Medulla oblongata (tissue), 1 donor: Measurements from ENCODE around the gene COX10.

ENCODE experiments used
- DNase-seq: peaks from one replicate; pipeline ENCODE4 v3.0.0-alpha.2; 2015; ENCODE audit errors: extremely low spot score

COX10 gene

DNA sequence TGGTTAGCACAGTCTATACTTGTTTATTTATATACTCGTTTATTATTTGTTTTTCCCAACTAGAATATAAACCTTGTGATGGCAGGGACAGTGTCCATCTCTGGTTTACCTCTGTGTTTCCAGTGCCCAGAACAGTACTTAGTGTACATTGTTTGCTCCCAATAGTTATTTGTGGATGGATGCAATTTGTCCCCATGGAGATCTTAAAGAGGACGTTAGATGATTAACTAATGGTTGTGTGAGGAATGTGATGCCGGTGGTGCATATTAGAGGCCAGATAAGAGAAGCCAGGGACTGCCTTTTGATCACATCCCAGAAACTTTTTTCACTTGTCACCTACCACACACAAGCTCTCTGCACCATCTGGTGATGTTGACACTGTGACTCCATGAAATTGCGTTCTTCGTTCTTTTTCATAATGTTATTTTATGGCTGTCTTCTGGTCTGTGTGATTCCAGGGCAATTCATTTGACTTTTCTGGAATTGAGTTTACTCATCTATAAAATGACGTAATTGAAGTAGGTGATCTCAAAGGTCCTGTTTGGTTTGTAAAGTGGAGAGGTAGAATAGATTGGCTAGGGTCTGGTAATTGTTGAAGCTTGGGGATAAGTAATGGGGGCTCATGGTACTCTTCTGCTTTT lies 1.2 kb downstream of the COX10 start:
- no peak for DNase-seq

- no peak for DNase-seq
Measured at GRCh38 chr17:14072881-14073280, 3.6 kb downstream of the COX10 start.

DNA sequence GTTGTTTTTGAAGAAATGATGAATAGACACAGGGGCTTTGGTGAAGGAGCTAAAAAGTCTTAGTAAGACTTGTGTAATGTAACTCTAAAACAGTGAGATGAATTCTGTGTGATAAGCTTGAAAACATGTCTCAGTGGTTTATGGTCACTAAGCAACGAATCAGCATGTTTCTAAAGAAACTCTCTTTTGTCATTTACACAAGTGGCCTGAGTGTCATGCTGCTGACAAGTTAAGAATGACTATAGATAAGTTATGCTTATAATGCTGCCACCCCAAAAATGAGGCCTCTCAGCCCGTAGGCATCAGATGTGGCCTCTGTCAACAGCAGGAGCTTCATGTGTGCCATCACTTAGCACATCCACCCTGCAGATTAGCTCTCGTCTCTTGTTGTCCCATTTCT lies 8.7 kb downstream of the COX10 start:
- no peak for DNase-seq

DNA sequence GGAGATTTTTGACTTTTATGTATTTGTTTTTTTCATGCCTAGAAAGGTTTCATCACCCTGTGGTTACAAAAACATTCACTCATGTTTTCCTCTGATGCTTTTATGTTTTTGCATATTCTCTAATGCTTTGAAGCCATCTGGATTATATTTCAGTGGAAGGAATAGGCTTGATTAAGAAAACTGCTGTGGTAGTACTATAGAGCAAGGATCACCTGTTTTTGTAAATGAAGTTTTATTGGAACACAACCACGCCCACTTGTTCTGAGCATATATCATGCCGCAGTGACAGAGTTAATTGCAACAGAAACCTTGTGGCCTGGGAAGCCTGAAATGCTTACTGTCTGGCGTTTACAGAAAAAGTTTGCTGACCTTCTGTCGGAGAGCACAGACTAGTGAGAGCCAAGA lies 11.5 kb downstream of the COX10 start:
- no peak for DNase-seq

DNA sequence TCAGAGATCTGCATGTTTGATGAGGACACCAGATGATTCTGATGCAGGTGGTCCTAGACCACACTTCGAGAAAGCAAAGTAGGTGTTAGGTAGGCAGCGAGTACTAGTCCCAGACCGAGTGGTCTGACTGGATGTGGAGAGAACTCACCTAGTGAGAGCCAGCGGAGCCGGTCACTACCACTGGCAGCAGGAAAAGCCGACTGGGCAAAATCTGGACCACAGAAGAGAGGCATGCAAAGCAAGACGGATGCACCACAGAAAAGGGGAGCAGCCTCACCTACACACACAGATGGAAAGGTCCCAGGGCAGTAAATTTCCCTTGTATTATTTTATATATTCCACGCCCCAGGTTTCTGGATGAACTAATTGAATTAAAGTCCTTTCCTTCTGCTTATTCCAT lies 13.5 kb downstream of the COX10 start:
- DNase-seq = no peak

GRCh38 chr17:14084955-14085354 lies 15.7 kb downstream of the COX10 start:
- DNase-seq = no peak

GRCh38 chr17:14086189-14086588 lies 16.9 kb downstream of the COX10 start:
- DNase-seq = no peak

DNA sequence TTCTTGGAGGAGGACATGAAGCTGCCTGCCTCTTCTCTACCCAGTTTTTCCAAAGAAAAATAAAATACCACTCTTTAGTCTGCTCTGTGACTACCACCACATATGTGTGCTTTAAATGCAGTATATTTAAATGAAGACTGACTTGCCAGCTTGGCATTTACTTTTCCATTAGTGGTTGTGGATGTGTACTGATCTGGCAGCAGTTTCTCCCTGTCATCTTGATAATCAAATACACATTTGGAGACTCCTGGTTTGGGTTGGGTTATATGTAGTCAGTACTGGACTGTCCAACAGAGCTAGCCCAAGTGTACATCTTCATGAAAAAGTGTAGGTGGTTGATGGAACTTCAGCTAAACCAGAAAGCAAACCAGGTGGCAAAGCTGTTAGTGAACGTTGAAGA lies 19.9 kb downstream of the COX10 start:
- no peak for DNase-seq

GRCh38 chr17:14091367-14091766 lies 22.1 kb downstream of the COX10 start:
- no peak for DNase-seq

DNA sequence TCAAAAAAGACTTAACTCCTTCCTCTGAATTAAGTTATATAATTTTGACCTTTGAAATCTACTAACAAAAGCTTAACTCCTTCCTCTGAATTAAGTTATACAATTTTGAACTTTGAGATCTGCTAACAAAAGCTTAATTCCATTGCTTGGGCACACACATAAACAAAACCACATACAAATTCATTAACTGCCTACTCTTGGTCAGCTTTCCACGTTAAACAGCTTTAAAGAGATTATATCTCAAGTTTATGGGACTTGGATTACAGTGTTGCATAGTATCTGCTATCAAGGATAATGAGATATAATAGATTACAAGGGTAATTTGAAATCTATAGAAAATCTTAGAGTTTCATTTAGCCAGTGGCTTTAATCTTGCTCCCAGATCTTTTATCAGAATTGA lies 23.5 kb downstream of the COX10 start:
- no peak for DNase-seq

GRCh38 chr17:14094676-14095601 lies 25.6 kb downstream of the COX10 start:
- no peak for DNase-seq

GRCh38 chr17:14095631-14096030 lies 26.3 kb downstream of the COX10 start:
- no peak for DNase-seq

DNA sequence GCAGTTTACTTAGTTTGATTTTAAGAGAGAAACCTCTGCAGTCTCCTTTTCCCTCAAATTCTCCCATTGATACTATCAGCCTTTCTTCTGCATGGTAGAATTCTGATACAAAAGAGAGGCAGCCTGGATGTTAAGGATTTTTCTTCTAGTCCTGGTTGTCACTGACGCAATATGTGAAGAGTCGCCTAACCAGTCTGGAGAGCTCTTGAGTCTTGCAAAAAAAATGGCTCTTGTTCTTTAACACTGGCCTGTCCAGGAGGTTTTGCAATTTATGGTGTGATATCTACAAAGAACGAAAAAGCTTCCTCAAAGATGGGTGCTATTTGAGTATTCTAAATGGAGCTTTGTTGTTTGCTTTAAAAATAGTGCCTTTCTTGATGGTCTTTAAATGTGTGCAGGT lies 28.9 kb downstream of the COX10 start:
- DNase-seq = no peak

GRCh38 chr17:14101976-14102375 lies 32.7 kb downstream of the COX10 start:
- DNase-seq = no peak

DNA sequence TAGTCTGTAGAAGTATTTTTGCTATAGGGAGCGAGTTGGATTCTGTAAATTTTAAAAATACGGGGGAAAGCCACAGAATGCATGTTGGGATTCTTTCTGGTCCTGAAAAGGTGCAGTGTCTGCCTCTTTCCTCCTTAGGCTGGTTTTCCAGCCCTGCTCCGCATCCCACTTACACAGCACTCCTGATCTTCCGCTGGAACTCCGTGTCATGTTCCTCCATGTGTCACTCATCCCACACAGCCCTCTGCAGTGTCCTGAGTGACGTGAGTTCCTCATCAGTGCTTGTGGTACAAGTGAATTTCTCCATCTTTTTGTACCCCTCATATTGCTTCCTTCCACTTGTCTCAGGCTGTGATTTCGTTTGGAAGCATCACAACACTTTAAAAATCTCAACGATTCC lies 34.5 kb downstream of the COX10 start:
- DNase-seq = no peak

GRCh38 chr17:14104734-14105133 lies 35.4 kb downstream of the COX10 start:
- DNase-seq = no peak

- DNase-seq = no peak
Measured at GRCh38 chr17:14107889-14108288, 38.6 kb downstream of the COX10 start.

DNA sequence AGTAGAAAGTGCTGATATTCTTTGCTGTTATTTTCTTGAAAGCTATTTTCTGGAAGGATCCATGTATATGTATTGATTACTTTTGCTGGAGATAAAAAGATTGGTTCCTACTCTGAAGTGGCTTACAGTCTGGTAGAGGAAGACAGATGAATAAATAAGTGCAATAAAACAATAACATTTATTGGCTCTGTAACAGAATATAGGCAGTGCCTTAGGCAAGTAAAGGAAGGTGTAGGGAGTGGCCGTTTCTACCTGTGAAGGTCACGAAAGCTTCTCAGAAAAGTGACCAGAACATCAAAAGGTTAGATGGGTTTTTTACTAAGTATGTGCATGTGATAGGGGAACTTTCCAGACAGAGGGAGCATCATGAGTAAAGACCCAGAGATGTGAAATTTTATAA lies 43.1 kb downstream of the COX10 start:
- DNase-seq = no peak

DNA sequence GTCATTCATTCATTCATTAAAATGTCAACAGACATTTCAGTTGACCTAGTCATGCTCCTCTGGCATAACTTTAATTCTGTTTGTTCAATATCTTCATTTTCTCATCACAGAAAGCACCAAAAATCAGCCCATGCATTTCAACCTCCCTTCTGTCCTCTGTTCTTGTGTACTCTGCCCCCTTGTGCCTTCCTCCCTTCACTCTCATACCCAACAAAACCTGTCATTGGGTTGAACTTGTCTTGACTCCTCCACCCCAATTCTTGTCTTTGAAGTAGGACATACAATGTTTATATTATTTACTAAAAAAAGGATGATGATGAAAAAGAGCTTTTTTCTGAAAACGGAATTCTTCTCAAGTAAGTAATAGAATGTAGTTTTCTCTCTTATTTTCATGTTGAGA lies 43.8 kb downstream of the COX10 start:
- DNase-seq = no peak

GRCh38 chr17:14116263-14117024 lies 47.1 kb downstream of the COX10 start:
- DNase-seq = no peak

DNA sequence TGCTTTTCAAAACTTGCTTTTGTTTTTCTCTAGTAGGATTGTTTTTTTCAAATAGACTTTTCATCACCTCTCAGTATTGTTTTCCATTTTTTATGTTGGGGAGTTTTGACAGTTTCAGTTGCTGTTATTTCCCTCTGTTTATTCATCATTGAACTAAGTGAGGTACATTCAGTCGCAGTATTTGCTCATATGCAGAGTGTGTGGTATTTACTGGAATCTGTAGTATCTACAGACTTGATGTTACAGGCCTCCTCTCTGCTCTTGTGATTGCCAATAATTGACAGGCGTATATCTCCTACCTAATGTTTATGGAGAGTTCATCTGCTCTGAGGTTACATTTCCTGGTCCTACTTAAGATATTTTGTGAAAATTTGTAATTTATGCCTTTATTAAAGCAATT lies 49.6 kb downstream of the COX10 start:
- DNase-seq = no peak

DNA sequence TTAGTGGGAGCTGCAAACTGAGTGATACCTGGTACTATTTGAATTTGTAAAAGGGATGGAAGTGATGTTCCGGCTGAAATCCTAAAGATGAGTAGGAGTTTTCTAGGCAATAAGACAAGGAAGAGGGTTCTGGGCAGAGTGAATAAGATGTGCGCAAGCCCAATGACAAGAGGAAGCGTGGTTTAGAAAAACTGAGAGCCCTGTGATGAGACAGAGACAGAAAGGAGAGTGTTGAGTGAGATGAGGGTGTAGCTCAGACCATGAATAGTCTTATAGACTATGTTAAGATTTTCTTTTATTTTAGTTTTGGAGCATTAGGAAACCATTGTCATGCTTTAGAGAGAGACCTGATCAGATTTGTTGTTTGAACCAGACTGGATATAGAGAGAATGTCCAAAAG lies 50.2 kb downstream of the COX10 start:
- no peak for DNase-seq

DNA sequence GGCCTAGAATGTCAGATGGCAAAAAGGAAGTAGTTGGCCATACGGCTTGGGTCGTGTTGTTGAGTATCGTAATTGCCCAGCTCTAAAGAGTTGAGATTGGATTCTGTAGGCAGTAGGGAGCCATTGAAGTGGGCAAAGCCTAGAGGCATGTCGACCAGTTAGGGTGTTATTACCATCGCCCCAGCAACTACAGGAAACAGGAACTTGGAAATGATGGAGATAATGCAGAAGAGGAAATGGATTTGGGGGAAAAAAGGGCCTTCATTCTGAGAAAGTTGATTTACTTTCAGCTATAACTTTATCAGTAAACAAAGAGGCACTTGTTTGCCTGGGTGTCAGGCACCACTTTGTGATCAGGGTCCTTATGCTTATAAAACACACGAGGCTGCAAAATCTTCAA lies 52.6 kb downstream of the COX10 start:
- DNase-seq = no peak
